GM12864 (cell line): ENCODE data around the gene NUAK1.

ENCODE experiments used
- DNase-seq: peaks from one replicate; pipeline ENCODE4 v3.0.0-alpha.2; 2011; ENCODE audit warnings: low read depth
- H3K4me3 ChIP-seq: 2 replicates; pipeline ENCODE4 v1.5.1; 2011; ENCODE audit warnings: mild to moderate bottlenecking, low read depth, low read length, control low read depth
- TF ChIP-seq, protein P1 (sequence below): IDR thresholded peaks from 2 replicates; pipeline ENCODE4 v1.5.1; 2011; ENCODE audit warnings: low read depth, mild to moderate bottlenecking, moderate library complexity, low read length, control low read depth, inconsistent platforms; ENCODE audit errors: missing control alignments

The NUAK1 gene

DNA sequence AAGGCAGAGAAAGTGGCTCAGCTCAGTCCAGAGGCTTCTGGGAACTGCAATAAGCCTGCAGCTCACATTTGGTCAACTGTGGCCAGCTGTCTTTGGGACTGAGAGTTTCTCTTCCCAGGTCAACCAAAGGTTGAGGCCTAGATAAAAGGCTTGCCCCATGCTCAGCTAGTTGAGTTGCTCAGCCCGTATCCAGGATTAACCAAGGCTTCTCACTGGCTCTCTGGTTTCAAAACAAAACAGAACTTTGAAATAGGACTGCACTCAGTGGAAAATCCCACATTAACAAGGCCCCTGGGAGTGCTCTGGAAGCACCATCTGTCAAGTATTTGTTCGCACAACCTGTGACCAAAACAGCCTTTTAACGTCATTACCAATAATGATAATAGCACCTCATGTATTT is 40.3 kb upstream of the NUAK1 start:
- DNase-seq = no peak
- TF ChIP-seq, protein P1, sequence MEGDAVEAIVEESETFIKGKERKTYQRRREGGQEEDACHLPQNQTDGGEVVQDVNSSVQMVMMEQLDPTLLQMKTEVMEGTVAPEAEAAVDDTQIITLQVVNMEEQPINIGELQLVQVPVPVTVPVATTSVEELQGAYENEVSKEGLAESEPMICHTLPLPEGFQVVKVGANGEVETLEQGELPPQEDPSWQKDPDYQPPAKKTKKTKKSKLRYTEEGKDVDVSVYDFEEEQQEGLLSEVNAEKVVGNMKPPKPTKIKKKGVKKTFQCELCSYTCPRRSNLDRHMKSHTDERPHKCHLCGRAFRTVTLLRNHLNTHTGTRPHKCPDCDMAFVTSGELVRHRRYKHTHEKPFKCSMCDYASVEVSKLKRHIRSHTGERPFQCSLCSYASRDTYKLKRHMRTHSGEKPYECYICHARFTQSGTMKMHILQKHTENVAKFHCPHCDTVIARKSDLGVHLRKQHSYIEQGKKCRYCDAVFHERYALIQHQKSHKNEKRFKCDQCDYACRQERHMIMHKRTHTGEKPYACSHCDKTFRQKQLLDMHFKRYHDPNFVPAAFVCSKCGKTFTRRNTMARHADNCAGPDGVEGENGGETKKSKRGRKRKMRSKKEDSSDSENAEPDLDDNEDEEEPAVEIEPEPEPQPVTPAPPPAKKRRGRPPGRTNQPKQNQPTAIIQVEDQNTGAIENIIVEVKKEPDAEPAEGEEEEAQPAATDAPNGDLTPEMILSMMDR = no peak
- H3K4me3 ChIP-seq = no peak overlapping the region

DNA sequence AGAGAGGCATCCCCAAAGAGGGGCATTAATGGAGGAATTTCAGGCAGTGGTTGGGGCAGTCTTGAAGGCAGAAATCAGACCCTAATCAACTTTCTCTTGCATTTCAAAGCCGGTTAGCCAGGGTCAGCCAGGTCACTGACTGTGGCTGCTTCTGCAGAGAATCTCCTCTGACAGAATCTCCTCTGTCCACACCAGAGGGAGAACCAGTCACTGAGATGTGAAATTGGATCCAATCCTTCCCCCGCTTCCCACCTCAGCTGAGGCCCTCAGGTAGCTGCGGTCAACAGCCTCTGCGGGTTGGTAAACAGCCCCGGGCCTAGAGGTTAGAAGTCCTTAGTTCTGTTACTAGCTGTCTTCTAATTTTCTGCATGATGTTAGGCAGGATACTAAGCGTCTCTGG is 39.8 kb upstream of the NUAK1 start:
- TF ChIP-seq, protein P1 = no peak
- H3K4me3 ChIP-seq = no peak overlapping the region
- DNase-seq = no peak

DNA sequence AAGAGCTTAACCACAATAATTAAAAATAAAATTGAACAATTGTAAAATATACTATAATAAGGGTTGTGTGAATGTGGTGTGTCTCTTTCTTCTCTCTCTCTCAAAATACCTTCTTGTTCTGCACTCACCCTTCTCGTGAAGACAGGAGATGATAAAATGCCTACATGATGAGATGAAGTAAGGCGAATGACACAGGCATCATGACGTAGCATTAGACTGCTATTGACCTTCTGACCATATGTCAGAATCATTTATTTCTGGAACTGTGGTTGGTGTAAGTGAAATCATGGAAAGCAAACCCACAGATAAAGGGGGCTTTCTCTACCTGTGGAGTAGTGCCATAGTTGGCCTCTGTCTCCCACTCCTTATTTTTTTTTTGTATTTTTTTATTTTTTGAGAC is 37.8 kb upstream of the NUAK1 start:
- no peak overlapping the region for H3K4me3 ChIP-seq
- TF ChIP-seq, protein P1 = no peak

DNA sequence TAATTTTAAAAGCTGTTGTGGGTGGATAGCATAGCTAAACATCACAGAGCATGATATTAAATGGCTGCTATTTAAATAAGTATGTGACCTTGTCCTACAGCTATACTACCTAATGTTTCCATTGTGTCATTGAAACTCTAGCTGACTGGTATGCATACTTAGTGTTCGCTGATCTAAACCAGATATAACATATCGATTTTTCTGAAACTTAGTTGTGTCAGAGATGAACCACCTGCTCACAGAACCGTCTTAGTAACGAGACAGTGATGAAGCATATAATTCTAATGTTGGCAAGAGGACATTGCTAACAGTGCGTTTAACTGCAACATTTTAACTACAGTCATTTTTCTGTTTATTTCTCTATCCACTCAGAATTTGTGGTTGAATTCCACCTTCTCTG is 36.1 kb upstream of the NUAK1 start:
- H3K4me3 ChIP-seq = no peak overlapping the region
- TF ChIP-seq, protein P1 = no peak
- DNase-seq = no peak

More for the DNA sequence above, 37.8 kb upstream of the NUAK1 start:
- DNase-seq = no peak

DNA sequence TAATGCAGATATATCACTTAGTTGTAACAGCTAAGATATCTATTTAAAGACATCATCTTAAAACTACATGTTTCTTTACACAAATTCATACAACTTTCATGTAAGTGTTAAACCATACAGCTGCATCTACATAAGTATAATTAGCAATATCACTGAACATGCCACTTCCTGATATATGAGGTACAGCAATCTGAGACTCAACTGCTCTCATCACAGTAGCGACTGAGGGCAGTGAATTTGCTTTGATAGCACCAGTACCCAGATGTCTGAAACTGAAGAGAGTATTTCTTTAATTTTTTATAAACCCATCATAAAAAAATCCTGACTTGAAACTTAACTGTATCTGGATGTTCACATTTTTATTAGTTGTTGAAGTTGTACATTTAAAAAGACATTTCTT is 34.7 kb upstream of the NUAK1 start:
- H3K4me3 ChIP-seq = no peak overlapping the region
- no peak for DNase-seq
- TF ChIP-seq, protein P1 = no peak

DNA sequence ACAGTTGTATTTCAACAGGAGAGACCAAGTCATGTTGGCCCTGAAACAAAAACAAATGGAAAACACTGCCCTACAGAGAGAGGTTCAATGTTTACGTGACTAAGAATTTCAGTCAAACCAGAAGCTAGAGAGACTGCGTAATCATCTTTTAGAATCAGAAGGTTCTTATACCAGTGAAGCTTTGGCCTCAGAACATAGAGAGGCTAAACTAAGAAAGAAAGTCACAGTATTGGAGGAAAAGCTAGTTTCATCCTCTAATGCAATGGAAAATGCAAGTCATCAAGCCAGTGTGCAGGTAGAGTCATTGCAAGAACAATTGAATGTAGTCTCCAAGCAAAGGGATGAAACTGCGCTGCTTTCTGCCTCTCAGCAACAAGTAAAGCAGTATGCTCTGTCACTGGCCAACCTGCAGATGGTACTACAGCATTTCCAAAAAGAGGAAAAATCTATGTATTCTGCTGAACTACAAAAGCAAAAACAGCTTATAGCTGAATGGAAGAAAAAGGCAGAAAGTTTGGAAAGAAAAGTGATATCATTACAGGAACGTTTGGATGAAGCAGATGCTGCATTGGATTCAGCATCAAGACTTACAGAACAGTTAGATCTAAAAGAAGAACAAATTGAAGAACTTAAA is 32.5 kb upstream of the NUAK1 start:
- DNase-seq = no peak
- no peak overlapping the region for H3K4me3 ChIP-seq
- TF ChIP-seq, protein P1 = no peak

DNA sequence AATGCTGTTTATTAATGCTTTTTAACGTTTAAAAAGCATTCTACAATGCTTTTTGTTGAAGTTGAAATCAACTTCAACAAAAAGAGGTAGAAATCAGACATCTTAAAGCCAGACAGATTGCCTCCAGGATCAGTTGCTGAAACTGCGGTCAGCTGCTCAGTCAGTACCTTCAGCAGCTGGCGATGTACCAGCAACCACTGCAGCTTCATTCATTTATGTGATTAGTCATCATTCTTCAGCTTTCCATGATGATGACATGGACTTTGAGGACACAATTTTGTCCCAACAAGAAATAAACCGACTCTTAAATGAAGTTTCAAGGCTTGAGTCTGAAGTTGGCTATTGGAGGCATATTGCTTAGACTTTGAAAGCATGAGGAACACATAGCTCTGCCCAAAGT is 31.5 kb upstream of the NUAK1 start:
- DNase-seq = no peak
- TF ChIP-seq, protein P1 = no peak

More for the DNA sequence above, 31.5 kb upstream of the NUAK1 start:
- no peak overlapping the region for H3K4me3 ChIP-seq
